Natural killer cell (primary cell): Measurements from ENCODE around the gene EARS2. TPM values are rescaled to one million over a fixed set of nuclear protein-coding genes. Genes with fewer than 3 reads are reported as not detected.

Source experiments
- ATAC-seq, 3 donors: fragments of 150-1000 bp in 2 of 3; fragments of 200-7000 bp in 1 of 3; cut with Tn5 transposase; 1 replicate in 1 of 3; 2 replicates in 2 of 3; pipeline ENCODE4 v1.10.0; 2021; ENCODE audit warnings: mild to moderate bottlenecking in 2 of 3, moderate library complexity in 2 of 3
- DNase-seq, 2 donors: peaks; one replicate each; pipeline versions ENCODE4 v3.0.0 to v3.0.0-alpha.2; 2013 to 2021; ENCODE audit warnings: mixed read lengths in 1 of 2
- H3K27ac ChIP-seq: one replicate; pipeline ENCODE4 v1.5.1; 2013; ENCODE audit warnings: mild to moderate bottlenecking, low read length
- H3K27me3 ChIP-seq: one replicate; pipeline ENCODE4 v1.6.1; 2013; ENCODE audit warnings: low read length; ENCODE audit not compliant: control insufficient read depth, insufficient read depth
- H3K36me3 ChIP-seq: one replicate; pipeline ENCODE4 v1.6.1; 2013; ENCODE audit warnings: low read length; ENCODE audit not compliant: control insufficient read depth, insufficient read depth
- H3K4me1 ChIP-seq: one replicate; pipeline ENCODE4 v1.6.1; 2013; ENCODE audit warnings: low read length; ENCODE audit not compliant: control insufficient read depth, insufficient read depth
- H3K4me3 ChIP-seq: one replicate; pipeline ENCODE4 v1.5.1; 2013; ENCODE audit warnings: low read length
- H3K9me3 ChIP-seq: one replicate; pipeline ENCODE4 v1.6.1; 2013; ENCODE audit warnings: low read length; ENCODE audit not compliant: control insufficient read depth, insufficient read depth
- H3K27ac Mint-ChIP-seq, 2 donors: one replicate each; pipeline ENCODE4 v1.8.0; 2022; ENCODE audit warnings: mild to moderate bottlenecking in 2 of 2, mixed read lengths in 2 of 2, moderate library complexity in 1 of 2
- H3K27me3 Mint-ChIP-seq, 2 donors: one replicate each; pipeline ENCODE4 v1.8.0; 2022; ENCODE audit warnings: low read depth in 2 of 2, mixed read lengths in 2 of 2
- H3K36me3 Mint-ChIP-seq: one replicate; pipeline ENCODE4 v1.8.0; 2022; ENCODE audit warnings: mixed read lengths
- H3K4me1 Mint-ChIP-seq, 2 donors: one replicate each; pipeline ENCODE4 v1.8.0; 2022; ENCODE audit warnings: mixed read lengths in 2 of 2
- H3K4me3 Mint-ChIP-seq: one replicate; pipeline ENCODE4 v1.8.0; 2022; ENCODE audit warnings: mild to moderate bottlenecking, moderate library complexity, mixed read lengths
- H3K9me3 Mint-ChIP-seq, 2 donors: one replicate each; pipeline ENCODE4 v1.8.0; 2022; ENCODE audit warnings: mixed read lengths in 2 of 2
- WGBS: methylation state at CpG from one replicate; pipeline ENCODE4 v1.1.7; 2013; ENCODE audit warnings: missing lambda C conversion rate; ENCODE audit not compliant: insufficient coverage; 5-methylcytosine and 5-hydroxymethylcytosine counted together
- intact Hi-C: fragments of 100-400 bp; cut with micrococcal nuclease; formaldehyde crosslinking; loops from one replicate; pipeline ENCODE4 v1.14.2; 2022
- total RNA-seq, 4 donors: library from RNA; stranded (reverse); fragments of 120-200 nt in 1 of 4; gene quantifications; one replicate each; pipeline versions ENCODE4 v1.2.3 to v1.2.4, GENCODE V29; 2013 to 2022
- TF ChIP-seq, protein P1 (sequence below): fragments of 200-600 bp; IDR thresholded peaks from one replicate; pipeline ENCODE4 v1.8.0; 2022; ENCODE audit warnings: antibody characterized with exemption

The EARS2 gene
- total RNA-seq, 3 donors from 2014 or later (not counting 1 experiment from before 2014, with no cell fraction given) = 12.1 to 14.2 (median 12.4) TPM

DNA sequence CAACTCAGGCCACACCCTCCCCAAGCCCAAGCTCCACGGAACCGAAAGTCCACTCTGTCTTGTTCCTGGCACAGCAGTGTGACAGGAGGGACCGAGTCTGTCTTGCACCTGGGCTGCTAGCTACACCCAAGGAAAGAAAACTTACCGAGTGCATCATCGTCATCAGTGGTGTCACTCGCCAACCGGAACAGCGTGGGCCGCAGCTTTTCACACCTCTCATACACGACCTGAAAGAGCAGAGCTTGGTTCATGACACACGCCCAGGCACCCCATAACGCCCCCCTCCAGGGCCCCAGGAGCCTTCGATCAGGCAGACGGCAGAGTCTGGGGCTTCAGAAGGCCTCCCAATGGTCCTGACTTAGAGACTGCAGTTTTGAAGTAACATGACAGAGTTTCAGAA, 74.4 kb downstream of the EARS2 start:
- ATAC-seq (peak; percentile 77 to 80 (median 79)), DNase-seq (peak; percentile 22 to 87)
- H3K27me3 Mint-ChIP-seq = no peaks in the 10 kb centered on the region
- peaks cover 0 to 5% of the 10 kb centered on the region in 2 donors for H3K4me1 Mint-ChIP-seq
- no peak overlapping the region for H3K4me3 Mint-ChIP-seq
- H3K27me3 ChIP-seq = no peaks in the 10 kb centered on the region
- peaks cover 86% of the 10 kb centered on the region for H3K36me3 ChIP-seq
- no peaks in the 10 kb centered on the region for H3K9me3 Mint-ChIP-seq
- intact Hi-C loops = loop anchor here (1.0 kb wide), 1 partner anchor 22 kb away; no protein-coding TSS in a partner anchor
- H3K9me3 ChIP-seq = no peaks in the 10 kb centered on the region
- H3K36me3 Mint-ChIP-seq = peaks cover 7% of the 10 kb centered on the region
- no peaks in the 10 kb centered on the region for H3K4me1 ChIP-seq
- 78% methylated on average over 14 of the region's 14 CpGs for WGBS
- H3K4me3 ChIP-seq = no peak overlapping the region
- H3K27ac Mint-ChIP-seq = peak overlapping the region; percentile 74 to 87
- TF ChIP-seq, protein P1, sequence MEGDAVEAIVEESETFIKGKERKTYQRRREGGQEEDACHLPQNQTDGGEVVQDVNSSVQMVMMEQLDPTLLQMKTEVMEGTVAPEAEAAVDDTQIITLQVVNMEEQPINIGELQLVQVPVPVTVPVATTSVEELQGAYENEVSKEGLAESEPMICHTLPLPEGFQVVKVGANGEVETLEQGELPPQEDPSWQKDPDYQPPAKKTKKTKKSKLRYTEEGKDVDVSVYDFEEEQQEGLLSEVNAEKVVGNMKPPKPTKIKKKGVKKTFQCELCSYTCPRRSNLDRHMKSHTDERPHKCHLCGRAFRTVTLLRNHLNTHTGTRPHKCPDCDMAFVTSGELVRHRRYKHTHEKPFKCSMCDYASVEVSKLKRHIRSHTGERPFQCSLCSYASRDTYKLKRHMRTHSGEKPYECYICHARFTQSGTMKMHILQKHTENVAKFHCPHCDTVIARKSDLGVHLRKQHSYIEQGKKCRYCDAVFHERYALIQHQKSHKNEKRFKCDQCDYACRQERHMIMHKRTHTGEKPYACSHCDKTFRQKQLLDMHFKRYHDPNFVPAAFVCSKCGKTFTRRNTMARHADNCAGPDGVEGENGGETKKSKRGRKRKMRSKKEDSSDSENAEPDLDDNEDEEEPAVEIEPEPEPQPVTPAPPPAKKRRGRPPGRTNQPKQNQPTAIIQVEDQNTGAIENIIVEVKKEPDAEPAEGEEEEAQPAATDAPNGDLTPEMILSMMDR = no peak
- H3K27ac ChIP-seq = peak overlapping the region; percentile 75

DNA sequence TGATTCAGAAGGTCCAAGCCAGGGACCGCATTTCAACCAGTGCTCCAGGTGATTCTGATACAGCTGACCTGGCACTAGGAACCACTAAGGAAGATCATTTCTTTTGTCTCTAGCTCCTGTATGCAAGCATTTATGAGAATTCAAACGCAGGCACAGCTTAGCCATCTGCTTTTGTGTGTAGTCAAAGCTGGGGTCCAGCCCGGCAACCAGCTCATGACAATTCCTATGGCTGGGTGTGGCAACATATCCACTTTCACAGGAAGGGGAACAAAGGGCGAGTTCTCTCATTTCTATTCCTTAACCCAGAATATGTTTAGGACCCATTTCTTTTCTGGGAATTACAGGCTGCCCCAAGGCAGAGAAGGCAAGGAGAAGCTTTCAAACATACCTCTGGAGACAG, 76.9 kb downstream of the EARS2 start:
- no peak overlapping the region for H3K27ac Mint-ChIP-seq

DNA sequence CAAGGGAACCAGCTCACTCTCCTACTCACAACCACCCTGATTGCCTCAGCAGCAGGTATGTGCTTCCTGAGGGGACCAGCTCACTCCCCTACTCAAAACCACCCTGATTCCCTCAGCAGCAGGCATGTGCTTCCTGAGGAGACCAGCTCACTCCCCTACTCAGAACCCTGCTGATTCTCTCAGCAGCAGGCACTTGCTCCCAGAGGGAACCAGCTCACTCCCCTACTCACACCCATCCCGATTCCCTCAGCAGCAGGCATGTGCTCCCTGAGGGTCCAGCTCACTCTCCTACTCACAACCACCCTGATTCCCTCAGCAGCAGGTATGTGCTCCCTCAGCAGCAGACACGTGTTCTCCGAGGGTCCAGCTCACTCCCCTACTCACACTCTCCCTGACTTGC, 78.0 kb downstream of the EARS2 start:
- H3K9me3 Mint-ChIP-seq = no peaks in the 10 kb centered on the region
- 96% methylated on average over 3 of the region's 3 CpGs for WGBS
- intact Hi-C loops = no loop called here

More for the DNA sequence above, 76.9 kb downstream of the EARS2 start:
- DNase-seq (no peak), ATAC-seq (no peak)
- H3K4me1 Mint-ChIP-seq = peaks cover 0 to 5% of the 10 kb centered on the region in 2 donors
- TF ChIP-seq, protein P1 = no peak
- H3K9me3 Mint-ChIP-seq = no peaks in the 10 kb centered on the region
- no peak overlapping the region for H3K27ac ChIP-seq
- no peak overlapping the region for H3K4me3 ChIP-seq
- WGBS = 96% methylated on average over 4 of the region's 4 CpGs
- H3K27me3 Mint-ChIP-seq = no peaks in the 10 kb centered on the region
- no peak overlapping the region for H3K4me3 Mint-ChIP-seq
- intact Hi-C loops = no loop called here
- no peaks in the 10 kb centered on the region for H3K27me3 ChIP-seq
- peaks cover 7% of the 10 kb centered on the region for H3K36me3 Mint-ChIP-seq
- H3K4me1 ChIP-seq = no peaks in the 10 kb centered on the region
- no peaks in the 10 kb centered on the region for H3K9me3 ChIP-seq
- peaks cover 79% of the 10 kb centered on the region for H3K36me3 ChIP-seq

More for the DNA sequence above, 78.0 kb downstream of the EARS2 start:
- TF ChIP-seq, protein P1 = no peak
- Histone ChIP-seq H3K27me3 (no peaks in the 10 kb centered on the region), H3K36me3 (peaks cover 73% of the 10 kb centered on the region), H3K4me1 (no peaks in the 10 kb centered on the region), H3K27ac (no peak overlapping the region), H3K4me3 (no peak overlapping the region), H3K9me3 (no peaks in the 10 kb centered on the region)
- H3K27ac Mint-ChIP-seq = no peak overlapping the region
- H3K36me3 Mint-ChIP-seq = peaks cover 7% of the 10 kb centered on the region
- H3K27me3 Mint-ChIP-seq = no peaks in the 10 kb centered on the region
- no peak overlapping the region for H3K4me3 Mint-ChIP-seq
- H3K4me1 Mint-ChIP-seq = peaks cover 0 to 5% of the 10 kb centered on the region in 2 donors
- ATAC-seq (no peak), DNase-seq (no peak)
